Measurements from ENCODE around the gene TMEM9. TPM values are rescaled to one million over a fixed set of nuclear protein-coding genes. Genes with fewer than 3 reads are reported as not detected.

TMEM9 gene
- polyA plus RNA-seq, 3 donors = 13.6 to 43.6 (median 22.4) TPM

- Histone ChIP-seq H3K9ac (ENCODE audit: insufficient read depth, low read length, poor library complexity, severe bottlenecking) (no peak overlapping the region), H3K36me3 (replicated peaks in 1 of 2; ENCODE audit: control insufficient read depth in 1 of 2, insufficient read depth in 2 of 2, low read length in 2 of 2) (no peaks in the 10 kb centered on the region), H3K4me2 (replicated peaks; ENCODE audit: extremely low read depth, low read length, poor library complexity, severe bottlenecking) (no peak overlapping the region), H3K9me3 (replicated peaks in 1 of 2; ENCODE audit: control insufficient read depth in 1 of 2, insufficient read depth in 1 of 2, low read length in 2 of 2) (no peaks in the 10 kb centered on the region), H3K27ac (ENCODE audit: low read depth in 1 of 2, low read length in 2 of 2) (no peak overlapping the region), H3K4me3 (replicated peaks in 1 of 3; ENCODE audit: low read depth in 2 of 3, low read length in 3 of 3) (no peak overlapping the region), H3K4me1 (ENCODE audit: control insufficient read depth in 1 of 2, insufficient read depth in 2 of 2, low read length in 2 of 2) (no peaks in the 10 kb centered on the region), H3K79me2 (ENCODE audit: insufficient read depth, low read length) (no peaks in the 10 kb centered on the region), H3K27me3 (ENCODE audit: control insufficient read depth in 2 of 2, insufficient read depth in 2 of 2, low read length in 2 of 2) (no peaks in the 10 kb centered on the region), H4K20me1 (ENCODE audit: insufficient read depth, low read length) (no peaks in the 10 kb centered on the region), H2AFZ (ENCODE audit: insufficient read depth, low read depth, low read length, poor library complexity, severe bottlenecking) (no peak overlapping the region)
- TF ChIP-seq, protein P1, sequence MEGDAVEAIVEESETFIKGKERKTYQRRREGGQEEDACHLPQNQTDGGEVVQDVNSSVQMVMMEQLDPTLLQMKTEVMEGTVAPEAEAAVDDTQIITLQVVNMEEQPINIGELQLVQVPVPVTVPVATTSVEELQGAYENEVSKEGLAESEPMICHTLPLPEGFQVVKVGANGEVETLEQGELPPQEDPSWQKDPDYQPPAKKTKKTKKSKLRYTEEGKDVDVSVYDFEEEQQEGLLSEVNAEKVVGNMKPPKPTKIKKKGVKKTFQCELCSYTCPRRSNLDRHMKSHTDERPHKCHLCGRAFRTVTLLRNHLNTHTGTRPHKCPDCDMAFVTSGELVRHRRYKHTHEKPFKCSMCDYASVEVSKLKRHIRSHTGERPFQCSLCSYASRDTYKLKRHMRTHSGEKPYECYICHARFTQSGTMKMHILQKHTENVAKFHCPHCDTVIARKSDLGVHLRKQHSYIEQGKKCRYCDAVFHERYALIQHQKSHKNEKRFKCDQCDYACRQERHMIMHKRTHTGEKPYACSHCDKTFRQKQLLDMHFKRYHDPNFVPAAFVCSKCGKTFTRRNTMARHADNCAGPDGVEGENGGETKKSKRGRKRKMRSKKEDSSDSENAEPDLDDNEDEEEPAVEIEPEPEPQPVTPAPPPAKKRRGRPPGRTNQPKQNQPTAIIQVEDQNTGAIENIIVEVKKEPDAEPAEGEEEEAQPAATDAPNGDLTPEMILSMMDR (IDR thresholded peaks at IDR 0.05) = no peak
- no peaks in the 10 kb centered on the region for H3K4me1 Mint-ChIP-seq
- intact Hi-C loops (cut with micrococcal nuclease) = no loop called here
- peaks cover 3 to 5% (median 4%) of the 10 kb centered on the region in 3 donors for H3K27me3 Mint-ChIP-seq (ENCODE audit: low read depth in 3 of 3)
- H3K27ac Mint-ChIP-seq = no peak overlapping the region
- no peaks in the 10 kb centered on the region for H3K36me3 Mint-ChIP-seq
- 100% methylated on average over 1 of the region's 2 CpGs for WGBS (ENCODE audit: insufficient coverage)
- H3K4me3 Mint-ChIP-seq = no peak overlapping the region
- no peak for DNase-seq
- H3K9me3 Mint-ChIP-seq = no peaks in the 10 kb centered on the region
These were observed 58.7 kb downstream of the TMEM9 start for GRCh38 chr1:201095581-201095980.

DNA sequence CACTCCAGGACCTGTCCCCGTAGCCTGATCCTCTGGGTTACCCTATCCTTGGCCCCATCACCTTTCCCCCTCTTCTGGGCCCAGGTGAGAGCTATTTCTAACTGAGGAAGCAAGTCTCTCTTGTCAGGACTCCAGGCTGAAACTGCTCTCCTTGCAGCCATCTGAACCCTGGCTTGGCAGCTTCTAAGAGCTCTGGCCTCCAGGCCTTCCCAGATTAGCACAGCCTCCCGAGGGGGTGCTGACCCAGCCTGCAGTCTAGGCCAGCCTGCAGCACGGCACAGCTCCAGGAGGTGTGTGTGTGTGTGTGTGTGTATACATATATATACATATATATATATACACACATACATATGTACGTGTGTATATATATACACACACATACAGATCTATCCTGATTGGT, 59.4 kb downstream of the TMEM9 start:
- Histone ChIP-seq H3K4me2 (replicated peaks; ENCODE audit: extremely low read depth, low read length, poor library complexity, severe bottlenecking) (no peak overlapping the region), H3K4me1 (ENCODE audit: control insufficient read depth in 1 of 2, insufficient read depth in 2 of 2, low read length in 2 of 2) (no peaks in the 10 kb centered on the region), H3K36me3 (replicated peaks in 1 of 2; ENCODE audit: control insufficient read depth in 1 of 2, insufficient read depth in 2 of 2, low read length in 2 of 2) (no peaks in the 10 kb centered on the region), H3K27me3 (ENCODE audit: control insufficient read depth in 2 of 2, insufficient read depth in 2 of 2, low read length in 2 of 2) (no peaks in the 10 kb centered on the region), H3K9ac (ENCODE audit: insufficient read depth, low read length, poor library complexity, severe bottlenecking) (no peak overlapping the region), H2AFZ (ENCODE audit: insufficient read depth, low read depth, low read length, poor library complexity, severe bottlenecking) (no peak overlapping the region), H4K20me1 (ENCODE audit: insufficient read depth, low read length) (no peaks in the 10 kb centered on the region), H3K4me3 (replicated peaks in 1 of 3; ENCODE audit: low read depth in 2 of 3, low read length in 3 of 3) (no peak overlapping the region), H3K27ac (ENCODE audit: low read depth in 1 of 2, low read length in 2 of 2) (no peak overlapping the region), H3K9me3 (replicated peaks in 1 of 2; ENCODE audit: control insufficient read depth in 1 of 2, insufficient read depth in 1 of 2, low read length in 2 of 2) (no peaks in the 10 kb centered on the region), H3K79me2 (ENCODE audit: insufficient read depth, low read length) (no peaks in the 10 kb centered on the region)
- Mint-ChIP-seq H3K27me3 (ENCODE audit: low read depth in 3 of 3) (peaks cover 4 to 6% (median 5%) of the 10 kb centered on the region in 3 donors), H3K27ac (no peak overlapping the region), H3K36me3 (no peaks in the 10 kb centered on the region), H3K4me3 (no peak overlapping the region), H3K4me1 (no peaks in the 10 kb centered on the region), H3K9me3 (no peaks in the 10 kb centered on the region)
- TF ChIP-seq, protein P1 (IDR thresholded peaks at IDR 0.05) = no peak
- no peak for DNase-seq
- intact Hi-C loops (cut with micrococcal nuclease) = no loop called here
- 100% methylated on average over 1 of the region's 4 CpGs for WGBS (ENCODE audit: insufficient coverage)
